PC-3 (cell line): Measurements from ENCODE around the gene YWHAH. TPM values are rescaled to one million over a fixed set of nuclear protein-coding genes. Genes with fewer than 3 reads are reported as not detected.

ENCODE experiments used
- ATAC-seq: fragments of 200-7000 bp; cut with Tn5 transposase; 2 replicates; pipeline ENCODE4 v1.9.1; 2020; ENCODE audit warnings: mild to moderate bottlenecking, moderate library complexity
- BruUV-seq: library from RNA; stranded (reverse); fragments of 400-500 nt; replicated peaks from 2 replicates; lab custom pipeline; 2021; lab: Mats Ljungman, UMichigan
- CTCF ChIA-PET: fragments of 300-600 bp; sonication (Branson Sonifier 250); formaldehyde crosslinking; loops from one replicate; lab custom pipeline; 2022; ENCODE audit warnings: antibody characterized with exemption; lab: Charles Lee
- POLR2A ChIA-PET: fragments of 300-600 bp; sonication (Branson Sonifier 250); formaldehyde crosslinking; loops from one replicate; lab custom pipeline; 2022; ENCODE audit warnings: antibody characterized with exemption; ENCODE audit not compliant: unreplicated experiment; lab: Charles Lee
- DNase-seq: peaks from one replicate; pipeline ENCODE4 v3.0.0-alpha.2; 2015
- H2AFZ ChIP-seq: fragments of 300-600 bp; sonication (generic); 2 replicates; pipeline ENCODE4 v1.6.0; 2016; ENCODE audit warnings: antibody characterized with exemption, low read length
- H3F3A ChIP-seq: fragments of 300-600 bp; sonication (generic); one replicate; pipeline ENCODE4 v1.6.0; 2017; ENCODE audit warnings: antibody characterized with exemption, low read length, control low read depth, mild to moderate bottlenecking; ENCODE audit not compliant: unreplicated experiment
- H3K27ac ChIP-seq: fragments of 300-600 bp; sonication (generic); 2 replicates; pipeline ENCODE4 v1.5.1; 2016; ENCODE audit warnings: mild to moderate bottlenecking, low read length
- H3K27me3 ChIP-seq: fragments of 300-600 bp; sonication (generic); 2 replicates; pipeline ENCODE4 v1.6.1; 2016; ENCODE audit warnings: low read length, mixed read lengths
- H3K36me3 ChIP-seq: fragments of 300-600 bp; sonication (generic); 2 replicates; pipeline ENCODE4 v1.6.1; 2016; ENCODE audit warnings: low read depth, mixed run types, low read length, mixed read lengths
- H3K4me1 ChIP-seq: fragments of 300-600 bp; sonication (generic); 2 replicates; pipeline ENCODE4 v1.5.1; 2016; ENCODE audit warnings: low read length; ENCODE audit not compliant: insufficient read depth
- H3K4me2 ChIP-seq: fragments of 300-600 bp; sonication (generic); 2 replicates; pipeline ENCODE4 v1.6.0; 2016; ENCODE audit warnings: low read length
- H3K4me3 ChIP-seq: fragments of 300-600 bp; sonication (generic); 2 replicates; pipeline ENCODE4 v1.5.1; 2016; ENCODE audit warnings: mild to moderate bottlenecking, low read length, mixed read lengths
- H3K79me2 ChIP-seq: fragments of 300-600 bp; sonication (generic); 2 replicates; pipeline ENCODE4 v1.6.1; 2017; ENCODE audit warnings: low read length, mixed read lengths
- H3K9ac ChIP-seq: fragments of 300-600 bp; sonication (generic); 2 replicates; pipeline ENCODE4 v1.6.0; 2016; ENCODE audit warnings: mild to moderate bottlenecking, low read length
- H3K9me2 ChIP-seq: fragments of 300-600 bp; sonication (generic); replicated peaks from 2 replicates; pipeline ENCODE4 v1.6.1; 2016; ENCODE audit warnings: mixed run types, low read length, mixed read lengths
- H3K9me3 ChIP-seq: fragments of 300-600 bp; sonication (generic); 2 replicates; pipeline ENCODE4 v1.6.1; 2016; ENCODE audit warnings: low read length, mixed read lengths
- H4K20me1 ChIP-seq: fragments of 300-600 bp; sonication (generic); 2 replicates; pipeline ENCODE4 v1.6.1; 2016; ENCODE audit warnings: low read length, mixed read lengths
- CTCF ChIP-seq: fragments of 300-600 bp; sonication (generic); conservative IDR thresholded peaks from 2 replicates; pipeline ENCODE4 v1.5.1; 2017; ENCODE audit warnings: antibody characterized with exemption, low read depth, mild to moderate bottlenecking, low read length
- EZH2 ChIP-seq: fragments of 300-600 bp; sonication (generic); IDR thresholded peaks from one replicate; pipeline ENCODE4 v1.6.1; 2017; ENCODE audit warnings: antibody characterized with exemption, mild to moderate bottlenecking, low read length; ENCODE audit not compliant: unreplicated experiment
- EZH2phosphoT487 ChIP-seq: fragments of 300-600 bp; sonication (generic); IDR thresholded peaks from 2 replicates; pipeline ENCODE4 v1.6.1; 2018; ENCODE audit warnings: mild to moderate bottlenecking, antibody characterized with exemption, low read length, borderline replicate concordance
- intact Hi-C: fragments of 100-400 bp; cut with micrococcal nuclease; formaldehyde crosslinking; loops from 2 replicates; pipeline ENCODE4 v1.9.0; 2023
- total RNA-seq: library from RNA; depleted of rRNA; stranded (reverse); fragments of >200 nt; gene quantifications from 2 replicates; pipeline ENCODE4 v1.2.3, GENCODE V29; 2014

YWHAH gene
- total RNA-seq, 1 experiment from 2014 or later: 75.0 TPM

GRCh38 chr22:31962387-31963125 lies 18.2 kb downstream of the YWHAH start:
- Histone ChIP-seq H3K79me2 (no peaks in the 10 kb centered on the region), H3K27me3 (no peaks in the 10 kb centered on the region), H2AFZ (no peak overlapping the region), H3K4me2 (no peak overlapping the region), H4K20me1 (no peaks in the 10 kb centered on the region), H3K36me3 (peaks cover 2% of the 10 kb centered on the region; the same call in 1 of the 2 replicates), H3K9me3 (no peaks in the 10 kb centered on the region), H3K27ac (no peak overlapping the region), H3K4me3 (no peak overlapping the region), H3K9ac (no peak overlapping the region), H3K4me1 (no peaks in the 10 kb centered on the region), H3K9me2 (no peaks in the 10 kb centered on the region), H3F3A (no peaks in the 10 kb centered on the region)
- intact Hi-C loops: no loop called here
- ChIA-PET POLR2A (no interaction called here), CTCF (no interaction called here)
- TF ChIP-seq CTCF: no peak
- no peak for TF ChIP-seq EZH2
- TF ChIP-seq EZH2phosphoT487: no peak
- ATAC-seq (no peak), DNase-seq (no peak)
- no TSS peak for BruUV-seq

- ChIA-PET CTCF (no interaction called here), POLR2A (no interaction called here)
Observed at GRCh38 chr22:31968022-31968421, 23.7 kb downstream of the YWHAH start.

More at GRCh38 chr22:31968022-31968421, 23.7 kb downstream of the YWHAH start:
- Histone ChIP-seq H3K27ac (no peak overlapping the region), H3K4me3 (no peak overlapping the region), H3K9me3 (no peaks in the 10 kb centered on the region), H3F3A (no peaks in the 10 kb centered on the region), H4K20me1 (no peaks in the 10 kb centered on the region), H3K9ac (no peak overlapping the region), H3K4me1 (peaks cover 8% of the 10 kb centered on the region; the same call in 1 of the 2 replicates), H3K79me2 (no peaks in the 10 kb centered on the region), H2AFZ (no peak overlapping the region), H3K27me3 (no peaks in the 10 kb centered on the region), H3K9me2 (no peaks in the 10 kb centered on the region), H3K4me2 (no peak overlapping the region), H3K36me3 (no peaks in the 10 kb centered on the region)
- no peak for ATAC-seq
- no peak for DNase-seq
- BruUV-seq: no TSS peak
- TF ChIP-seq CTCF (no peak), EZH2phosphoT487 (no peak), EZH2 (no peak)
- intact Hi-C loops: no loop called here
